ENCODE measurements around the gene COL15A1. TPM values are rescaled to one million over a fixed set of nuclear protein-coding genes. Genes with fewer than 3 reads are reported as not detected.

COL15A1 gene
- total RNA-seq, 1 experiment from 2014 or later: not detected

- no peak overlapping the region for H2BK120ac ChIP-seq (ENCODE audit: low read depth, low read length, poor library complexity, severe bottlenecking)
- H3K4me3 Mint-ChIP-seq: no peak overlapping the region
- H3K23me2 ChIP-seq (ENCODE audit: insufficient read length, low read depth, low read length, poor library complexity, severe bottlenecking): no peaks in the 10 kb centered on the region
- WGBS (ENCODE audit: extremely low coverage, insufficient read length, low lambda C conversion rate): no CpG with 5 or more reads among the region's 6 CpGs
- H3K27ac Mint-ChIP-seq: peak overlapping the region in 1 of 3 experiments; percentile 8; a peak in 1 of 7 replicates
- no peak for TF ChIP-seq CTCF (conservative IDR thresholded peaks at IDR 0.05)
- no peak overlapping the region for H3K18ac ChIP-seq (ENCODE audit: insufficient read length, low read depth, low read length)
- H4K8ac ChIP-seq (replicated peaks; ENCODE audit: insufficient read length, low read depth, low read length): no peak overlapping the region
- H3K9me3 Mint-ChIP-seq: 0 out of 5 replicates have a peak, but pooled peaks cover 0 to 2% of the 10 kb centered on the region in 2 experiments
- no peak overlapping the region; the same call in 1 of the 2 replicates for H3K14ac ChIP-seq (ENCODE audit: insufficient read depth, low read length)
- H3K4me1 ChIP-seq (ENCODE audit: insufficient read depth, low read length): no peaks in the 10 kb centered on the region
- no peak overlapping the region for H3K4me2 ChIP-seq (ENCODE audit: insufficient read depth, insufficient read length, low read length)
- H2BK20ac ChIP-seq (ENCODE audit: low read depth, low read length, poor library complexity, severe bottlenecking): no peak overlapping the region
- no peak overlapping the region for H3K4ac ChIP-seq (ENCODE audit: low read depth, low read length)
- no peak overlapping the region for H3K56ac ChIP-seq (ENCODE audit: insufficient read length, low read depth, low read length)
- no peak overlapping the region for H3K23ac ChIP-seq (ENCODE audit: insufficient read length, low read depth, low read length)
- H3K4me1 Mint-ChIP-seq: peaks cover 4 to 5% of the 10 kb centered on the region in 2 experiments; a peak in 1 of 4 replicates
- H3K27me3 ChIP-seq (ENCODE audit: insufficient read depth, low read length): no peaks in the 10 kb centered on the region
- no peak overlapping the region for H2BK15ac ChIP-seq (ENCODE audit: low read depth, low read length)
- no peaks in the 10 kb centered on the region for H4K20me1 ChIP-seq (ENCODE audit: control insufficient read depth, insufficient read depth, insufficient read length)
- no peaks in the 10 kb centered on the region for H3K9me3 ChIP-seq (ENCODE audit: control insufficient read depth, low read depth, low read length)
- no peak overlapping the region for H2BK5ac ChIP-seq (ENCODE audit: insufficient read length, low read length)
- H3K27me3 Mint-ChIP-seq (ENCODE audit: low read depth): peaks cover 11% of the 10 kb centered on the region
- H3K79me1 ChIP-seq (ENCODE audit: insufficient read depth, low read depth, low read length, poor library complexity, severe bottlenecking): no peaks in the 10 kb centered on the region
- H3K36me3 Mint-ChIP-seq (ENCODE audit: insufficient read depth in 1 of 3, low read depth in 3 of 3): no peaks in the 10 kb centered on the region; a peak in 1 of 7 replicates
- no peak overlapping the region for H4K5ac ChIP-seq (ENCODE audit: insufficient read length, low read depth, low read length)
- no peak overlapping the region for H2BK12ac ChIP-seq (ENCODE audit: insufficient read length, low read depth, low read length)
- H4K91ac ChIP-seq (ENCODE audit: insufficient read length, low read depth, low read length): no peak overlapping the region
- H3K27ac ChIP-seq (ENCODE audit: insufficient read length, low read depth, low read length): no peak overlapping the region
- no peak overlapping the region for H3T11ph ChIP-seq (ENCODE audit: low read length)
- no peaks in the 10 kb centered on the region for H3K79me2 ChIP-seq (ENCODE audit: insufficient read depth, low read length)
- no peak for DNase-seq
- H2AK5ac ChIP-seq (ENCODE audit: insufficient read length, low read length): no peak overlapping the region
- no peak overlapping the region for H2AFZ ChIP-seq (ENCODE audit: low read length)
- no peak overlapping the region for H3K9ac ChIP-seq (ENCODE audit: extremely low read depth, insufficient read length, low read length)
Observed at GRCh38 chr9:99026271-99026955, 82.7 kb downstream of the COL15A1 start.
